GM21723 (cell line): ENCODE results near the gene TUBA1C.

Source experiments
- ATAC-seq: cut with Tn5 transposase; IDR thresholded peaks from one replicate; pipeline ENCODE4 v1.9.1; 2021; ENCODE audit warnings: mild to moderate bottlenecking, moderate library complexity; ENCODE audit not compliant: unreplicated experiment

TUBA1C gene

GRCh38 chr12:49264873-49265792 is at the start of gene TUBA1C:
Gene TUBA1C (plus strand): TSS chr12:49265082. CDS start chr12:49265182, 100 bp downstream.
- peak; percentile 81 for ATAC-seq

GRCh38 chr12:49219417-49220026 is 45.4 kb upstream of the TUBA1C start:
- ATAC-seq, result no peak

GRCh38 chr12:49220972-49221371 is 43.9 kb upstream of the TUBA1C start:
- ATAC-seq, result no peak

GRCh38 chr12:49223122-49223521 is 41.8 kb upstream of the TUBA1C start:
- no peak for ATAC-seq

GRCh38 chr12:49223590-49224369 is 41.1 kb upstream of the TUBA1C start:
- ATAC-seq, result no peak

- ATAC-seq, result no peak
These were observed 39.2 kb upstream of the TUBA1C start for GRCh38 chr12:49225576-49226166.

- no peak for ATAC-seq
These were observed 37.2 kb upstream of the TUBA1C start for GRCh38 chr12:49227713-49228112.

- no peak for ATAC-seq
These were observed 36.2 kb upstream of the TUBA1C start for GRCh38 chr12:49228653-49229052.

- no peak for ATAC-seq
These were observed 34.6 kb upstream of the TUBA1C start for GRCh38 chr12:49230176-49230804.

- ATAC-seq, result no peak
These were observed 34.1 kb upstream of the TUBA1C start for GRCh38 chr12:49230805-49231194.

- ATAC-seq, result no peak
These were observed 32.8 kb upstream of the TUBA1C start for GRCh38 chr12:49231878-49232655.

- ATAC-seq, result no peak
These were observed 31.7 kb upstream of the TUBA1C start for GRCh38 chr12:49232940-49233841.

- ATAC-seq, result peak; percentile 52
These were observed 30.9 kb upstream of the TUBA1C start for GRCh38 chr12:49233842-49234526.

- no peak for ATAC-seq
These were observed 28.5 kb upstream of the TUBA1C start for GRCh38 chr12:49236423-49236822.

- ATAC-seq, result no peak
These were observed 21.3 kb upstream of the TUBA1C start for GRCh38 chr12:49243631-49244030.

GRCh38 chr12:49244176-49244575 is 20.7 kb upstream of the TUBA1C start:
- no peak for ATAC-seq

GRCh38 chr12:49251357-49251756 is 13.5 kb upstream of the TUBA1C start:
- no peak for ATAC-seq

- no peak for ATAC-seq
These were observed 11.8 kb upstream of the TUBA1C start for GRCh38 chr12:49253033-49253623.
